Lower lobe of right lung (tissue), 2 donors: Measurements from ENCODE around the gene STX2. TPM values are rescaled to one million over a fixed set of nuclear protein-coding genes. Genes with fewer than 3 reads are reported as not detected.
A peak's percentile ranks its signal among the peaks of the same experiment; 100 is the strongest.
"Not testable (repeated sequence)": the region's sequence is repeated elsewhere in the genome, so short reads cannot be mapped to it uniquely, and the experiment has no call there.

Experiments
- ATAC-seq, 2 donors: fragments of 200-7000 bp; cut with Tn5 transposase; one replicate each; pipeline ENCODE4 v1.9.1; 2020 to 2022; ENCODE audit warnings: mild to moderate bottlenecking in 2 of 2, moderate library complexity in 2 of 2
- DNase-seq: peaks from one replicate; pipeline ENCODE4 v3.0.0-alpha.2; 2020
- H3K27ac ChIP-seq: fragments of 200-600 bp; one replicate; pipeline ENCODE4 v1.8.0; 2022
- H3K27me3 ChIP-seq: fragments of 200-600 bp; one replicate; pipeline ENCODE4 v1.8.0; 2022; ENCODE audit warnings: low read depth
- H3K36me3 ChIP-seq: fragments of 200-600 bp; one replicate; pipeline ENCODE4 v1.8.0; 2022; ENCODE audit warnings: mild to moderate bottlenecking
- H3K4me1 ChIP-seq: fragments of 200-600 bp; one replicate; pipeline ENCODE4 v1.8.0; 2022
- H3K4me3 ChIP-seq: fragments of 200-600 bp; one replicate; pipeline ENCODE4 v1.8.0; 2022; ENCODE audit warnings: mild to moderate bottlenecking
- H3K9me3 ChIP-seq: fragments of 200-600 bp; one replicate; pipeline ENCODE4 v1.8.0; 2022
- CTCF ChIP-seq: fragments of 200-600 bp; IDR thresholded peaks from one replicate; pipeline ENCODE4 v1.8.0; 2022; ENCODE audit warnings: antibody characterized with exemption, mild to moderate bottlenecking
- intact Hi-C: fragments of 100-400 bp; cut with DNase I; formaldehyde crosslinking; loops from one replicate; pipeline ENCODE4 v1.11.0; 2022
- long read RNA-seq: library from polyadenylated mRNA; unstranded; transcript quantifications from one replicate; pipeline ENCODE4 v2.0.0, GENCODE V29; 2021
- total RNA-seq: library from RNA; stranded (reverse); fragmentation: NEBNext Ultra II Directional; extraction: Animal tissue kit (Norgen Biotek cat#: 25700); gene quantifications from one replicate; pipeline ENCODE4 v1.2.1, GENCODE V29; 2021
- donor health status: DM: no; HTN: yes; CAD: no; lungs with severe emphysema.

STX2 gene
- total RNA-seq: 24.6 TPM
- long read RNA-seq, transcript STX2-203 (11 exons, 2,151 nt): minor isoform, 8 of 53 reads
- long read RNA-seq, transcript STX2-201 (10 exons, 3,331 nt): major isoform, 14 of 53 reads
- long read RNA-seq, partial matches to known transcripts: 7 of 53 reads
- long read RNA-seq, other reads (novel, unspliced or antisense): 21 of 53 reads

- TF ChIP-seq CTCF: peak; percentile 20
- peaks cover 27% of the 10 kb centered on the region for H3K4me1 ChIP-seq
- no peaks in the 10 kb centered on the region for H3K36me3 ChIP-seq
- H3K4me3 ChIP-seq: peak within 1 kb of the TSS; percentile 84
- intact Hi-C loops: no loop called here
- H3K27me3 ChIP-seq: no peaks in the 10 kb centered on the region
- H3K9me3 ChIP-seq: no peaks in the 10 kb centered on the region
- ATAC-seq (peak; percentile 97 to 99), DNase-seq (peak; percentile 88)
- peak within 1 kb of the TSS; percentile 79 for H3K27ac ChIP-seq
Measured at GRCh38 chr12:130838951-130839769, at the start of gene STX2. Gene STX2 (minus strand): TSS chr12:130839250. CDS start chr12:130839099, 151 bp downstream.

- H3K36me3 ChIP-seq, H3K27me3 ChIP-seq, H3K27ac ChIP-seq, DNase-seq, H3K4me3 ChIP-seq, ATAC-seq, intact Hi-C loops, H3K4me1 ChIP-seq, H3K9me3 ChIP-seq: not testable (repeated sequence)
Measured at GRCh38 chr12:130887190-130887589, 48.1 kb upstream of the STX2 start.

GRCh38 chr12:130881548-130881947 lies 42.5 kb upstream of the STX2 start:
- Histone ChIP-seq H3K27me3 (no peaks in the 10 kb centered on the region), H3K36me3 (peaks cover 9% of the 10 kb centered on the region), H3K27ac (no peak overlapping the region), H3K9me3 (no peaks in the 10 kb centered on the region), H3K4me1 (no peaks in the 10 kb centered on the region), H3K4me3 (no peak overlapping the region)
- ATAC-seq (no peak), DNase-seq (no peak)
- intact Hi-C loops: no loop called here
- no peak for TF ChIP-seq CTCF

- no peak overlapping the region for H3K27ac ChIP-seq
- H3K4me1 ChIP-seq: no peaks in the 10 kb centered on the region
- no peak for DNase-seq
- no peaks in the 10 kb centered on the region for H3K27me3 ChIP-seq
- no peak for ATAC-seq
- intact Hi-C loops: no loop called here
- peaks cover 14% of the 10 kb centered on the region for H3K36me3 ChIP-seq
- TF ChIP-seq CTCF: no peak
- no peaks in the 10 kb centered on the region for H3K9me3 ChIP-seq
- H3K4me3 ChIP-seq: no peak overlapping the region
Measured at GRCh38 chr12:130881046-130881445, 42.0 kb upstream of the STX2 start.

- H3K27me3 ChIP-seq: no peaks in the 10 kb centered on the region
- ATAC-seq (peak in 1 of 2 donors; percentile 32), DNase-seq (no peak)
- intact Hi-C loops: no loop called here
- H3K36me3 ChIP-seq: peaks cover 20% of the 10 kb centered on the region
- H3K4me3 ChIP-seq: peak overlapping the region; percentile 22
- no peaks in the 10 kb centered on the region for H3K4me1 ChIP-seq
- H3K9me3 ChIP-seq: no peaks in the 10 kb centered on the region
- TF ChIP-seq CTCF: no peak
- no peak overlapping the region for H3K27ac ChIP-seq
Measured at GRCh38 chr12:130880411-130880885, 41.4 kb upstream of the STX2 start.
